H9 (cell line): ENCODE measurements around the gene NOL11. TPM values are rescaled to one million over a fixed set of nuclear protein-coding genes. Genes with fewer than 3 reads are reported as not detected.

Source experiments
- DNase-seq: peaks from one replicate; pipeline ENCODE4 v3.0.0-alpha.2; 2017
- H2AFZ ChIP-seq: one replicate; pipeline ENCODE4 v1.6.1; 2013; ENCODE audit warnings: mild to moderate bottlenecking, low read length, control low read depth, moderate library complexity
- H2AK5ac ChIP-seq: 2 replicates; pipeline ENCODE4 v1.6.1; 2013; ENCODE audit warnings: low read length, control low read depth, mixed read lengths; ENCODE audit not compliant: insufficient read length
- H2BK120ac ChIP-seq: one replicate; pipeline ENCODE4 v1.6.1; 2013; ENCODE audit warnings: low read depth, mild to moderate bottlenecking, low read length, control low read depth, inconsistent platforms; ENCODE audit not compliant: poor library complexity, severe bottlenecking
- H2BK12ac ChIP-seq: 2 replicates; pipeline ENCODE4 v1.6.1; 2013; ENCODE audit warnings: low read length, control low read depth, mixed read lengths, low read depth; ENCODE audit not compliant: insufficient read length
- H2BK15ac ChIP-seq: 2 replicates; pipeline ENCODE4 v1.6.1; 2013; ENCODE audit warnings: low read depth, low read length, control low read depth
- H2BK20ac ChIP-seq: one replicate; pipeline ENCODE4 v1.6.1; 2013; ENCODE audit warnings: low read depth, mild to moderate bottlenecking, low read length, control low read depth, inconsistent platforms; ENCODE audit not compliant: poor library complexity, severe bottlenecking
- H2BK5ac ChIP-seq: 2 replicates; pipeline ENCODE4 v1.6.1; 2013; ENCODE audit warnings: low read length, control low read depth, mixed read lengths; ENCODE audit not compliant: insufficient read length
- H3K14ac ChIP-seq: 2 replicates; pipeline ENCODE4 v1.6.1; 2013; ENCODE audit warnings: low read length, control low read depth; ENCODE audit not compliant: insufficient read depth
- H3K18ac ChIP-seq: 2 replicates; pipeline ENCODE4 v1.6.1; 2013; ENCODE audit warnings: low read depth, mild to moderate bottlenecking, mixed read lengths, low read length, control low read depth; ENCODE audit not compliant: insufficient read length
- H3K23ac ChIP-seq: 2 replicates; pipeline ENCODE4 v1.6.1; 2013; ENCODE audit warnings: low read length, control low read depth, mixed read lengths, low read depth; ENCODE audit not compliant: insufficient read length
- H3K23me2 ChIP-seq: 2 replicates; pipeline ENCODE4 v1.6.1; 2013; ENCODE audit warnings: low read depth, mild to moderate bottlenecking, mixed read lengths, low read length, control low read depth; ENCODE audit not compliant: insufficient read length, poor library complexity, severe bottlenecking
- H3K27ac ChIP-seq: 2 replicates; pipeline ENCODE4 v1.5.1; 2013; ENCODE audit warnings: low read length, control low read depth, mixed read lengths, low read depth; ENCODE audit not compliant: insufficient read length
- H3K27me3 ChIP-seq: 2 replicates; pipeline ENCODE4 v1.6.1; 2013; ENCODE audit warnings: low read length, control low read depth, inconsistent platforms; ENCODE audit not compliant: insufficient read depth
- H3K4ac ChIP-seq: 2 replicates; pipeline ENCODE4 v1.6.1; 2013; ENCODE audit warnings: low read depth, mild to moderate bottlenecking, control low read depth, inconsistent platforms, low read length, moderate library complexity
- H3K4me1 ChIP-seq: 2 replicates; pipeline ENCODE4 v1.6.1; 2013; ENCODE audit warnings: low read length, control low read depth, inconsistent platforms; ENCODE audit not compliant: insufficient read depth
- H3K4me2 ChIP-seq: 2 replicates; pipeline ENCODE4 v1.6.1; 2013; ENCODE audit warnings: low read length, control low read depth, mixed read lengths; ENCODE audit not compliant: insufficient read length, insufficient read depth
- H3K56ac ChIP-seq: 2 replicates; pipeline ENCODE4 v1.6.1; 2013; ENCODE audit warnings: low read depth, mild to moderate bottlenecking, mixed read lengths, low read length, control low read depth; ENCODE audit not compliant: insufficient read length
- H3K79me1 ChIP-seq: 2 replicates; pipeline ENCODE4 v1.6.1; 2013; ENCODE audit warnings: low read depth, mild to moderate bottlenecking, moderate library complexity, low read length, control low read depth, inconsistent platforms; ENCODE audit not compliant: insufficient read depth, poor library complexity, severe bottlenecking
- H3K79me2 ChIP-seq: 2 replicates; pipeline ENCODE4 v1.6.1; 2013; ENCODE audit warnings: low read length, control low read depth, inconsistent platforms; ENCODE audit not compliant: insufficient read depth
- H3K9ac ChIP-seq: 2 replicates; pipeline ENCODE4 v1.6.1; 2013; ENCODE audit warnings: low read length, control low read depth, mixed read lengths; ENCODE audit not compliant: insufficient read length; ENCODE audit errors: extremely low read depth
- H3K9me3 ChIP-seq: one replicate; pipeline ENCODE4 v1.6.1; 2013; ENCODE audit warnings: low read depth, low read length, inconsistent platforms; ENCODE audit not compliant: control insufficient read depth
- H3T11ph ChIP-seq: one replicate; pipeline ENCODE4 v1.6.1; 2013; ENCODE audit warnings: mild to moderate bottlenecking, low read length, control low read depth, inconsistent platforms
- H4K20me1 ChIP-seq: one replicate; pipeline ENCODE4 v1.6.1; 2013; ENCODE audit not compliant: control insufficient read depth, insufficient read length, insufficient read depth
- H4K5ac ChIP-seq: 2 replicates; pipeline ENCODE4 v1.6.1; 2013; ENCODE audit warnings: low read depth, mild to moderate bottlenecking, mixed read lengths, low read length, control low read depth; ENCODE audit not compliant: insufficient read length
- H4K8ac ChIP-seq: replicated peaks from 2 replicates; pipeline ENCODE4 v1.6.1; 2013; ENCODE audit warnings: low read length, control low read depth, mixed read lengths, low read depth; ENCODE audit not compliant: insufficient read length
- H4K91ac ChIP-seq: 2 replicates; pipeline ENCODE4 v1.6.1; 2013; ENCODE audit warnings: low read depth, mild to moderate bottlenecking, moderate library complexity, mixed read lengths, low read length, control low read depth; ENCODE audit not compliant: insufficient read length
- H3K27ac Mint-ChIP-seq, 3 experiments: 2 replicates in 2 of 3; 3 replicates in 1 of 3; pipeline ENCODE4 v1.8.0; 2020 to 2021; ENCODE audit warnings: mixed read lengths in 3 of 3, mild to moderate bottlenecking in 1 of 3, moderate library complexity in 1 of 3
- H3K27me3 Mint-ChIP-seq: 2 replicates; pipeline ENCODE4 v1.8.0; 2021; ENCODE audit warnings: low read depth, mild to moderate bottlenecking, moderate library complexity, mixed read lengths
- H3K36me3 Mint-ChIP-seq, 3 experiments: 2 replicates in 2 of 3; 3 replicates in 1 of 3; pipeline ENCODE4 v1.8.0; 2020 to 2021; ENCODE audit warnings: low read depth in 3 of 3, mixed read lengths in 3 of 3; ENCODE audit not compliant: insufficient read depth in 1 of 3
- H3K4me1 Mint-ChIP-seq, 2 experiments: 2 replicates each; pipeline ENCODE4 v1.8.0; 2020; ENCODE audit warnings: mixed read lengths in 2 of 2
- H3K4me3 Mint-ChIP-seq, 2 experiments: 2 replicates in 1 of 2; 3 replicates in 1 of 2; pipeline ENCODE4 v1.8.0; 2020 to 2021; ENCODE audit warnings: mild to moderate bottlenecking in 2 of 2, mixed read lengths in 2 of 2, moderate library complexity in 1 of 2
- H3K9me3 Mint-ChIP-seq, 2 experiments: 2 replicates in 1 of 2; 3 replicates in 1 of 2; pipeline ENCODE4 v1.8.0; 2020; ENCODE audit warnings: mild to moderate bottlenecking in 2 of 2, mixed read lengths in 2 of 2, moderate library complexity in 1 of 2
- CTCF ChIP-seq: fragments of 200-600 bp; sonication (generic); conservative IDR thresholded peaks from 3 replicates; pipeline ENCODE4 v1.8.0; 2021; ENCODE audit warnings: antibody characterized with exemption, mild to moderate bottlenecking
- WGBS: extraction: QIAGEN DNeasy Blood & Tissue Kit; methylation state at CpG from one replicate; pipeline ENCODE4 v1.1.7; 2013; ENCODE audit warnings: missing lambda C conversion rate, low lambda C conversion rate, mixed read lengths; ENCODE audit not compliant: insufficient read length; ENCODE audit errors: extremely low coverage; 5-methylcytosine and 5-hydroxymethylcytosine counted together
- total RNA-seq: library from RNA; stranded (reverse); gene quantifications from 2 replicates; pipeline ENCODE4 v1.2.1, GENCODE V29; 2021

Gene NOL11
- total RNA-seq, 1 experiment from 2014 or later = 114 TPM

GRCh38 chr17:67750067-67750466 is 32.3 kb downstream of the NOL11 start:
- no peak overlapping the region for H4K8ac ChIP-seq
- H2BK5ac ChIP-seq = no peak overlapping the region
- no peak overlapping the region for H3K27ac ChIP-seq
- no CpG with 5 or more reads among the region's 4 CpGs for WGBS
- no peak overlapping the region for H3K9ac ChIP-seq
- H3K4me1 ChIP-seq = no peaks in the 10 kb centered on the region; the same call in 1 of the 2 replicates
- no peak overlapping the region for H3K4me2 ChIP-seq
- peaks cover 24 to 63% (median 45%) of the 10 kb centered on the region in 3 experiments for H3K36me3 Mint-ChIP-seq
- H3K23me2 ChIP-seq = no peaks in the 10 kb centered on the region
- no peak overlapping the region for H3K4me3 Mint-ChIP-seq
- DNase-seq = no peak
- H4K91ac ChIP-seq = no peak overlapping the region
- no peaks in the 10 kb centered on the region for H3K27me3 ChIP-seq
- H3K4me1 Mint-ChIP-seq = peaks cover 35% of the 10 kb centered on the region in 2 experiments
- no peaks in the 10 kb centered on the region for H3K79me2 ChIP-seq
- H3K23ac ChIP-seq = no peak overlapping the region
- no peak overlapping the region for H3T11ph ChIP-seq
- no peak overlapping the region for H2BK120ac ChIP-seq
- H3K4ac ChIP-seq = no peak overlapping the region
- H2AFZ ChIP-seq = no peak overlapping the region
- H2BK20ac ChIP-seq = no peak overlapping the region
- no peak overlapping the region for H3K18ac ChIP-seq
- H2AK5ac ChIP-seq = no peak overlapping the region
- H2BK15ac ChIP-seq = no peak overlapping the region
- H3K56ac ChIP-seq = no peak overlapping the region
- no peaks in the 10 kb centered on the region for H3K9me3 ChIP-seq
- peak overlapping the region in 1 of 3 experiments; percentile 66; a peak in 1 of 7 replicates for H3K27ac Mint-ChIP-seq
- no peaks in the 10 kb centered on the region for H3K79me1 ChIP-seq
- peaks cover under 1 to 3% of the 10 kb centered on the region in 2 experiments; a peak in 4 of 5 replicates for H3K9me3 Mint-ChIP-seq
- TF ChIP-seq CTCF = no peak
- H3K14ac ChIP-seq = no peak overlapping the region
- no peaks in the 10 kb centered on the region for H3K27me3 Mint-ChIP-seq
- H4K5ac ChIP-seq = no peak overlapping the region
- H2BK12ac ChIP-seq = no peak overlapping the region
- H4K20me1 ChIP-seq = no peaks in the 10 kb centered on the region
